HG03571 (cell line): ENCODE data around the gene ZDHHC1.

Experiments used
- ATAC-seq: cut with Tn5 transposase; IDR thresholded peaks from one replicate; pipeline ENCODE4 v1.9.1; 2021; ENCODE audit not compliant: unreplicated experiment

Gene ZDHHC1

GRCh38 chr16:67448580-67448979 is 32.3 kb upstream of the ZDHHC1 start:
- no peak for ATAC-seq

- ATAC-seq: no peak
These were observed 31.3 kb upstream of the ZDHHC1 start for GRCh38 chr16:67447508-67448076.

DNA sequence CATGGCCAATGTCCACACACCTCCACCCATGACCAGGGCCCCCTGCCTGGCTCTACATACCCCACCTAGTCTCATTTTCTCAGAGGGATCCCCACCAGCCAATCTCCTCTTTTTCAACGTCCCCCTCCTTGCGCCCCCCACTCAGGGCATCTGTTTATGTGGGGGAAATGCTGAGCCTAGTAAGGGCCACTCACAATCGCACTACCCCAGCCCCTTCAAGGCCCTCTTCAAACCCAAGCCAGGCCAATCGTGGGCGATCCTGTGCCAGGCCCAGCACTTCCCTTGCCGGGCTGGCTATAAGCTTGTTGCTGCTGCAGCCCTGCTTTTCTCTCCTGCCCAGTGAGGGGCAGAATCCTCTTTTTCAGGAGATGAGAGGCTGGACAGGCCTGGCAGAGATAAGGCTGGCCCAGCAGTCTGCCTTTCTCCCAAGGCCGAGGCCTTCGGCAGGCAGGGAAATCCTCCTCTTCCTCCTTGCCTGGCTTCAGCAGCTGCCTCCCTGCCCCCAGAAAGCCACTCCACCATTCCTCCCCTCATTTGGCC is 30.8 kb upstream of the ZDHHC1 start:
- no peak for ATAC-seq

DNA sequence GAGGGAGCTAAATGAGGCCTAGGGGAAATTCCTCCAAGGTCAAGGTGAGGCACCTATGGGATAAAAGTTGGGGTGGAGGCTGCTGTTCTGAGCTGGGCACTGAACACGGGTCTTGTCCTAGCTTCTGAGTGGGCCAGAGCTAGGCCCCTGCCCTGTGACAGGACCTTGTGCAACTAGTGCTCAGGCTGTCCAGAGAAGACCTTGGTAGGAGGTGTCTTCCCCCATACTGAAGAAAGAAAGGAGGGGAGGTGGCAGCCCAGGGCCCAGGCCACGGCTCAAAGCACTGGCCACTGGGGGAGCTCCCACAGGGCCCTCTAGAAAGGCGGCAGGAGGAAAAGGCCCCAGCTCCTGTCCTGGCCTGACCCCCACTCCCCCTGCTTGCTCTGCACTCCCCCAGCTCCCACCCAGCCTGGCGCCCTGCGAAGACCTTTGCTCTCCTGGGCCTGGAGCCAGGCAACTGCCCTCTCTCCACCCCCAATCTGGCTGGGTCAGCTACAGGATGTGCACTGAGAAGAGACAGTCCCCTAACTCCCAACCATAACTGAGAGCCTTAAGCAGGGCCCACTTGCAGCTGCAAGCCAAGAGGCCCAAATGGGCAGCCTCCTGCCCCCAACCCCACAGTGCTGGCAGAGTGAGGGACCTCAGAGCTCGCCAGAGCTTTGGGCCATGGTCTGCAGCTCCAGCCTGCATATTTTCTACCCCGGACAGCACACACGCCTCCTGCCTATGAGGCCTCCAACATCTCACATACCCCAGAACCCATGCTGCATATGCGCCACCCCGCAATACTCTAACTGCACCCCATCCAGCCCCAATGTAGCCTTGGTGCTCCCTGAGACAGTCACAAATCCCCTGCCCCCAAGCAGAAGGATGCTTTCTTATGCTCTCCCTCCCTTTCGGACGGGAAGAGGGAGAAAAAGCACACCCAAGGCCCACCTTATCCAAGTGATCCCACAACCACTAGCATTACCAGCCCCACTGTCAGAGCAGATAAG is 29.9 kb upstream of the ZDHHC1 start:
- ATAC-seq: no peak

DNA sequence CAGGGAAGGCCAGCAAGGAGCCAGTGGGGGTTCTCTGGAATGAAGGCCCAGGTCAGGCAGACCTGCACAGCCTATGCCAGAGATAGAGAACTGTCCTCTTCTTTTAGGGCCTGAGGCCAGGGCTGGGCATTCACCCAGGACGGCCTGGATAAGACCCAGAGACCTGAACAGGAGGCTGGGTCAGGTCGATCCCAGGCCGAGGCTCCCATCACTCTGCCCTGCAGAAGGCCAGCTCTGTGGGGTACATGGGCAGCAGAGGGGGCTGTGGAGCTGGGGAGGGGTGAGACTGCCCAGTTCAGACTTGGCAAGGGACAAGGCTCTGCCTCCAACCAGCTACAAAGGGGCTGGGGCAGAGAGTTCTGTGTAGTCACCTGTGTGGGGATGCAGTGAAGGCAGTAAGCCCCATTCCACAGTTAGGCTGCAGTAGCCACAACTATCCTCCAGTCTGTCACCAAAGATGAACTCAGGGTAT is 29.2 kb upstream of the ZDHHC1 start:
- ATAC-seq: no peak

GRCh38 chr16:67445126-67445426 is 28.8 kb upstream of the ZDHHC1 start:
- no peak for ATAC-seq

- no peak for ATAC-seq
These were observed 28.2 kb upstream of the ZDHHC1 start for GRCh38 chr16:67444259-67445125.

- ATAC-seq: no peak
These were observed 27.0 kb upstream of the ZDHHC1 start for GRCh38 chr16:67443265-67443664.

GRCh38 chr16:67442581-67443255 is 26.4 kb upstream of the ZDHHC1 start:
- ATAC-seq: no peak

- no peak for ATAC-seq
These were observed 25.6 kb upstream of the ZDHHC1 start for GRCh38 chr16:67441907-67442306.

- ATAC-seq: no peak
These were observed 25.0 kb upstream of the ZDHHC1 start for GRCh38 chr16:67441271-67441753.

DNA sequence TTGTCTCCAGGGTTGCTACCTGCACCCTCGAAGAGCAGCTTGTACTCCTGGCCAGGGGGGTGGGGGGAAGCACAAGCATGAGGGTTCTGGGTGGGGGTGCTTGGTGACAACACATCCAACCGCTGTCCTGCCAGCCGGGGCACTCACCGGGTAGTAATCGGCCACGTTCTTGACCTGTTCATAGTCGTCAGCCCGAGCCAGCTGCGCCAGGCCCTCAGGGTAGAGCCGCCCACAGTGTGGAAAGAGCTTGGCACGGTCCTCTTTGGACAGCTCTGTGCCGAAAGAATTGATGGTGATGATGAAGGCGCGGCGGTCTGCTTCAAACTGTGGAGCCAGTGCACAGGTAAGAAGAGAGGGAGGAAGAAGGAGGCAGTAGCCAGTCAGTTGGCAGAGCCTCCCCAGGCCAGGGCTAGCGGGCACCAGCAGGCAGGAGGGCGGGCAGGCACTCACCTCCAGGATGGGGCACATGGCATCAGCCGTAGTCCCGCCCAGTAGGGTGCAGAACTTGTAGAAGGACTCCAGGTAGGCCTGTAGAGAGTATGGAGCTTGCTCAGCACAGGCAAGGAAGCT is 22.6 kb upstream of the ZDHHC1 start:
- ATAC-seq: no peak

- ATAC-seq: no peak
These were observed 22.0 kb upstream of the ZDHHC1 start for GRCh38 chr16:67438098-67438791.

DNA sequence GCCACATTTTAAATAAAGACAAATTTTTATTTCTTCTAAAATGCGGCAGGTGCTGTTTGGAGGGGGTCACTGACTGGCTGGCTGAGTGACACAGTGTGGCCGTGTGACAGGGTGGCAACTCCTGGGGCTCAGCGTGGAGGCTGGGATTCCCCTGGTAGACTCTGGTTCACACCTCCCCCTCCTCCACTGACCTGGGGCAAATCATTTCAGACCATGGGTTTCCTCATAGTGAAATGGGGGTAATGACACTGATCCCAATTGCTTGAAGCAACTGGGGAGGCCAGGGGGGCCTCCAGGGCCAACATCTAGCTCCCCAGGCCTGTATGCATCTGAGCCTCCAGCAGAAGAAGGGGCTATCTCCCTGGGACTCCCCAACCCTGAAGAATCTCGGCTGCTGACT is 21.2 kb upstream of the ZDHHC1 start:
- ATAC-seq: no peak

GRCh38 chr16:67436640-67437193 is 20.4 kb upstream of the ZDHHC1 start:
- ATAC-seq: no peak

- ATAC-seq: no peak
These were observed 19.5 kb upstream of the ZDHHC1 start for GRCh38 chr16:67435758-67436164.

GRCh38 chr16:67433131-67433719 is 16.9 kb upstream of the ZDHHC1 start:
- ATAC-seq: no peak

DNA sequence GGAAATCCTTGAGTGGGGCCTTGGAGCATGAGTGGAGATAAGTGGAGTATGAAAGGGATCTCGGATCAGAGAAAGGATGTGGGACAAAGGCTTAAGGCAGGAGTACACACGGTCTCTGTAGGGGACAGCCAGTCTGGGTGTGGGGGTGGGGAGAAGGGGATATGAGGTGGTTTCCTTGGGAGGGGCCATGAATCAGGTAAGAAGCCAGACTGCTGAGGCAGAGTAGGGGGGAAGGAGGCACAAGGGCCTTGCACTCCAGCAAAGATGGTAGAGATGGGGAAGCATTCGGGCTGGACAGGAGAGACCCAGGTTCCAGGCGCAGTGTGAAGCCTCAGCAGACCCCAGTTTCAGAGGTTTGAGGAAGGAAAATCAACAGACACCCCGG is 16.2 kb upstream of the ZDHHC1 start:
- no peak for ATAC-seq
